ENCODE results near the gene PBLD.

GRCh38 chr10:68275600-68276126 is 57.1 kb downstream of the PBLD start:
- TF ChIP-seq, protein P1, sequence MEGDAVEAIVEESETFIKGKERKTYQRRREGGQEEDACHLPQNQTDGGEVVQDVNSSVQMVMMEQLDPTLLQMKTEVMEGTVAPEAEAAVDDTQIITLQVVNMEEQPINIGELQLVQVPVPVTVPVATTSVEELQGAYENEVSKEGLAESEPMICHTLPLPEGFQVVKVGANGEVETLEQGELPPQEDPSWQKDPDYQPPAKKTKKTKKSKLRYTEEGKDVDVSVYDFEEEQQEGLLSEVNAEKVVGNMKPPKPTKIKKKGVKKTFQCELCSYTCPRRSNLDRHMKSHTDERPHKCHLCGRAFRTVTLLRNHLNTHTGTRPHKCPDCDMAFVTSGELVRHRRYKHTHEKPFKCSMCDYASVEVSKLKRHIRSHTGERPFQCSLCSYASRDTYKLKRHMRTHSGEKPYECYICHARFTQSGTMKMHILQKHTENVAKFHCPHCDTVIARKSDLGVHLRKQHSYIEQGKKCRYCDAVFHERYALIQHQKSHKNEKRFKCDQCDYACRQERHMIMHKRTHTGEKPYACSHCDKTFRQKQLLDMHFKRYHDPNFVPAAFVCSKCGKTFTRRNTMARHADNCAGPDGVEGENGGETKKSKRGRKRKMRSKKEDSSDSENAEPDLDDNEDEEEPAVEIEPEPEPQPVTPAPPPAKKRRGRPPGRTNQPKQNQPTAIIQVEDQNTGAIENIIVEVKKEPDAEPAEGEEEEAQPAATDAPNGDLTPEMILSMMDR (conservative IDR thresholded peaks at IDR 0.05; ENCODE audit: low read depth, low read length) = no peak
- no peak for TF ChIP-seq EZH2 (IDR thresholded peaks at IDR 0.05; ENCODE audit: borderline replicate concordance, low read depth, low read length, poor library complexity, severe bottlenecking)

All from A673 (cell line).